ENCODE results near the gene CHCHD10. TPM values are rescaled to one million over a fixed set of nuclear protein-coding genes. Genes with fewer than 3 reads are reported as not detected.

The CHCHD10 gene
- total and polyA plus RNA-seq, 4 donors, result 13.4 to 784 (median 139) TPM

DNA sequence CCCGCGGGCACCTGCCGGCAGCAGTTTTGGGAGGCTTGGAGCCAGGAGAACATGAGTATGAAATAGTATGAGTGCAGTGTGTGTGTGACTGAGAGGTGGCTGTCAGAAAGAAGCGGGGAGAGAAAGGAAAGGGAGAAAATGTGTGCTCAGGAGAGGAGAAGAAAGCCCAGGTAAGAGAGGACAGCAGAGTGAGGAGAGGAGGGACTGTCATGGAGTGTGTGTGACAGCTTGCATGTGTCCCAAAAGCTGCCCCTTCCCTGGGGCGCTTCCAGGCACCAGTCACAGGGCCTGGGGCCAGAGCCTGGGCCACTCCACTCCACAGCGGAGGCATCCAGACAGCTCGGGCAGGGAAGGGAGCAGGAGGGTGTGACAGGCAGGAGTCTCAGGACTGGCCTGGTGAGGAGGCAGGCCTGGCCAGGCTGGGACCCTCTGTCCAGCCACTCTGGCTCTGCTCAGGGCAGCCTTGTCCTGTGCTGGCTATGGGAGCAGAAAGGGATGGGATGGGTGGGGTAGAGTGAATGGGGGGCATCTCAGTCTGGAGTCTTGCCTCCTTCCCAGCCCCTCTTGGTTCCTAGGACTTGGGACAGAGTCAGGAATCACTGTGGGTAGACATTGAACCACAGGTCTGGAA is 5.8 kb upstream of the CHCHD10 start:
- H3K4me1 ChIP-seq (ENCODE audit: control insufficient read depth in 4 of 4, insufficient read depth in 4 of 4, low read length in 3 of 4), result peaks cover 0 to 24% (median 15%) of the 10 kb centered on the region in 4 donors
- TF ChIP-seq, protein P1, sequence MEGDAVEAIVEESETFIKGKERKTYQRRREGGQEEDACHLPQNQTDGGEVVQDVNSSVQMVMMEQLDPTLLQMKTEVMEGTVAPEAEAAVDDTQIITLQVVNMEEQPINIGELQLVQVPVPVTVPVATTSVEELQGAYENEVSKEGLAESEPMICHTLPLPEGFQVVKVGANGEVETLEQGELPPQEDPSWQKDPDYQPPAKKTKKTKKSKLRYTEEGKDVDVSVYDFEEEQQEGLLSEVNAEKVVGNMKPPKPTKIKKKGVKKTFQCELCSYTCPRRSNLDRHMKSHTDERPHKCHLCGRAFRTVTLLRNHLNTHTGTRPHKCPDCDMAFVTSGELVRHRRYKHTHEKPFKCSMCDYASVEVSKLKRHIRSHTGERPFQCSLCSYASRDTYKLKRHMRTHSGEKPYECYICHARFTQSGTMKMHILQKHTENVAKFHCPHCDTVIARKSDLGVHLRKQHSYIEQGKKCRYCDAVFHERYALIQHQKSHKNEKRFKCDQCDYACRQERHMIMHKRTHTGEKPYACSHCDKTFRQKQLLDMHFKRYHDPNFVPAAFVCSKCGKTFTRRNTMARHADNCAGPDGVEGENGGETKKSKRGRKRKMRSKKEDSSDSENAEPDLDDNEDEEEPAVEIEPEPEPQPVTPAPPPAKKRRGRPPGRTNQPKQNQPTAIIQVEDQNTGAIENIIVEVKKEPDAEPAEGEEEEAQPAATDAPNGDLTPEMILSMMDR (IDR thresholded peaks at IDR 0.05; ENCODE audit: low read depth, low read length, missing input control), result no peak
- no peak for TF ChIP-seq JUND (IDR thresholded peaks at IDR 0.05)
- TF ChIP-seq TAF1 (conservative IDR thresholded peaks at IDR 0.05), result no peak
- TF ChIP-seq FOXA1 (IDR thresholded peaks at IDR 0.05), result no peak
- no peak for TF ChIP-seq NR2F2 (IDR thresholded peaks at IDR 0.05)
- no peak for TF ChIP-seq RXRA (IDR thresholded peaks at IDR 0.05)
- TF ChIP-seq, protein P2, sequence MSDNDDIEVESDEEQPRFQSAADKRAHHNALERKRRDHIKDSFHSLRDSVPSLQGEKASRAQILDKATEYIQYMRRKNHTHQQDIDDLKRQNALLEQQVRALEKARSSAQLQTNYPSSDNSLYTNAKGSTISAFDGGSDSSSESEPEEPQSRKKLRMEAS (IDR thresholded peaks at IDR 0.05), result no peak
- no peak for TF ChIP-seq GABPA (IDR thresholded peaks at IDR 0.05 in 1 of 2, conservative IDR thresholded peaks at IDR 0.05 in 1 of 2)
- H3K36me3 ChIP-seq (ENCODE audit: control insufficient read depth in 4 of 4, insufficient read depth in 3 of 4, low read depth in 1 of 4, low read length in 3 of 4), result no peaks in the 10 kb centered on the region
- DNase-seq (ENCODE audit: low spot score), result no peak
- H3K4me3 ChIP-seq (ENCODE audit: low read depth in 1 of 3, low read length in 3 of 3), result no peak overlapping the region
- no peaks in the 10 kb centered on the region for H3K27me3 ChIP-seq (ENCODE audit: control insufficient read depth in 4 of 4, insufficient read depth in 4 of 4, low read length in 3 of 4)
- no peak overlapping the region for H3K9ac ChIP-seq (ENCODE audit: low read depth in 1 of 2, low read length in 2 of 2)
- no peak overlapping the region for H3K27ac ChIP-seq (ENCODE audit: low read depth in 1 of 2, low read length in 2 of 2)
- H3K9me3 ChIP-seq (ENCODE audit: control insufficient read depth in 4 of 4, low read length in 3 of 4), result no peaks in the 10 kb centered on the region
- WGBS, result 78% methylated on average over 7 of the region's 7 CpGs

DNA sequence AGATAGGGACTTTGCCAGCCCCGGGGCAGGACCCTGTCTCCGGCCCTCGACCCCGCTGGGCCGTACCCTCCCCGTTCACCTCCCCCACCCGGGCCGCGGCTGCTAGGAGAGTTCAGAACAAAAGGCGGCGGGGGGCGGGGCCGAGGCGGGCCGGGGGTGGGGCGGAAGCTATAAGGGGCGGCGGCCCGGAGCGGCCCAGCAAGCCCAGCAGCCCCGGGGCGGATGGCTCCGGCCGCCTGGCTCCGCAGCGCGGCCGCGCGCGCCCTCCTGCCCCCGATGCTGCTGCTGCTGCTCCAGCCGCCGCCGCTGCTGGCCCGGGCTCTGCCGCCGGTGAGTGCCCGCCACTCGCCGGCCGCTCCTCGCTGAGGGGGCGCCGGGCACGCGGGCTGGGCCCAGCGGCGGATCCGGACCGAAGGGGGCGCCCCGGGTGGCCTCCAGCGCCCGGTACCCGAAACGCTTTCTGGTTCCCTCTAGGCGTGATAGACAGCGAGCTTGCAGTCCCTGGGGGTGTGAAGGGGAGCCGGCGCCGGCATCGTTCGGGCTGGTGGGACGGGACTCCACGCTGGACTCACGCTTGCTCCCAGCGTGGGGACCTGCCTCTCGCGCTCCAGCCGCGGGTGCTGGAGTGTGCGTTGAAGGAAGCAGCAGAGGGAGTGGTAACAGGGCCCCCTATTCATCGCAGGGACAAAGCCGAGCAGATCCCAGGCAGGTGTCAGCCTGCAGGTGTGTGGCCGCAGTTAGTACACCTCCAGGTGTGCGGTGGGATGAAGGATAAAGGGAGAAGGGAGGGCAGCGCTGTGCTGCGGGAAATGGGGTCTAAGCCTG is 5.1 kb upstream of the CHCHD10 start, which contains the start of gene MMP11:
TSS of gene MMP11 (plus strand) at position 201 of the 825 bp plus-strand sequence. CDS start at position 223, 22 bp downstream.
- no peaks in the 10 kb centered on the region for H3K9me3 ChIP-seq (ENCODE audit: control insufficient read depth in 4 of 4, low read length in 3 of 4)
- peak within 1 kb of the TSS in 1 of 3 donors; percentile 48 for H3K4me3 ChIP-seq (ENCODE audit: low read depth in 1 of 3, low read length in 3 of 3)
- TF ChIP-seq NR2F2 (IDR thresholded peaks at IDR 0.05) (no peak), FOXA1 (IDR thresholded peaks at IDR 0.05) (no peak), RAD21 (IDR thresholded peaks at IDR 0.05) (no peak), TAF1 (conservative IDR thresholded peaks at IDR 0.05) (no peak)
- TF ChIP-seq, protein P1 (IDR thresholded peaks at IDR 0.05; ENCODE audit: low read depth, low read length, missing input control), result no peak
- TF ChIP-seq, protein P2 (IDR thresholded peaks at IDR 0.05), result no peak
- no peaks in the 10 kb centered on the region for H3K36me3 ChIP-seq (ENCODE audit: control insufficient read depth in 4 of 4, insufficient read depth in 3 of 4, low read depth in 1 of 4, low read length in 3 of 4)
- peak; percentile 75 for DNase-seq (ENCODE audit: low spot score)
- no peak within 1 kb of the TSS for H3K9ac ChIP-seq (ENCODE audit: low read depth in 1 of 2, low read length in 2 of 2)
- H3K27me3 ChIP-seq (ENCODE audit: control insufficient read depth in 4 of 4, insufficient read depth in 4 of 4, low read length in 3 of 4), result no peaks in the 10 kb centered on the region
- WGBS, result 8% methylated on average over 79 of the region's 79 CpGs
- no peak within 1 kb of the TSS for H3K27ac ChIP-seq (ENCODE audit: low read depth in 1 of 2, low read length in 2 of 2)
- peaks cover 0 to 30% (median 17%) of the 10 kb centered on the region in 4 donors for H3K4me1 ChIP-seq (ENCODE audit: control insufficient read depth in 4 of 4, insufficient read depth in 4 of 4, low read length in 3 of 4)

DNA sequence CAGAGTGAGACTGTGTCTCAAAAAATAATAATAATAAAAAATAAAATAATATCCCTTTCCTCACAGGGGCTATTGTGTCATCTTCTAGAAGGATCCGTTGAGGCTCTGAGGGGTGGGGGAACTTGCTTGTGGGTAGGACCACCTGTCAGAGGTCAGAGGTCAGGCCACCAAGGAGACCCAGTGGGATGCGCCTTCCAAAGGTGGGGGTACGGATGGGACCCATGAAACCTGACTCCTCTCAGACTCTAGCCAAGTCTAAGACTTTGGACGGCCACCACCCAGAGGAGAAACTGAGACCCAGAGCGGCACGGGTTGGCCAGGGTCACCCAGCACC is 4.5 kb upstream of the CHCHD10 start:
- Histone ChIP-seq H3K27ac (ENCODE audit: low read depth in 1 of 2, low read length in 2 of 2) (no peak overlapping the region), H3K9me3 (ENCODE audit: control insufficient read depth in 4 of 4, low read length in 3 of 4) (no peaks in the 10 kb centered on the region), H3K4me3 (ENCODE audit: low read depth in 1 of 3, low read length in 3 of 3) (peak overlapping the region in 1 of 3 donors; percentile 48), H3K4me1 (ENCODE audit: control insufficient read depth in 4 of 4, insufficient read depth in 4 of 4, low read length in 3 of 4) (peaks cover 0 to 31% (median 17%) of the 10 kb centered on the region in 4 donors), H3K27me3 (ENCODE audit: control insufficient read depth in 4 of 4, insufficient read depth in 4 of 4, low read length in 3 of 4) (no peaks in the 10 kb centered on the region), H3K9ac (ENCODE audit: low read depth in 1 of 2, low read length in 2 of 2) (no peak overlapping the region), H3K36me3 (ENCODE audit: control insufficient read depth in 4 of 4, insufficient read depth in 3 of 4, low read depth in 1 of 4, low read length in 3 of 4) (no peaks in the 10 kb centered on the region)
- no peak for DNase-seq (ENCODE audit: low spot score)
- WGBS, result 26% methylated on average over 6 of the region's 6 CpGs
- TF ChIP-seq, protein P3, sequence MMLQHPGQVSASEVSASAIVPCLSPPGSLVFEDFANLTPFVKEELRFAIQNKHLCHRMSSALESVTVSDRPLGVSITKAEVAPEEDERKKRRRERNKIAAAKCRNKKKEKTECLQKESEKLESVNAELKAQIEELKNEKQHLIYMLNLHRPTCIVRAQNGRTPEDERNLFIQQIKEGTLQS (IDR thresholded peaks at IDR 0.05), result no peak
- no peak for TF ChIP-seq HNF4A (conservative IDR thresholded peaks at IDR 0.05)
- TF ChIP-seq HNF4G (IDR thresholded peaks at IDR 0.05), result no peak
- TF ChIP-seq, protein P1 (IDR thresholded peaks at IDR 0.05; ENCODE audit: low read depth, low read length, missing input control), result no peak
- TF ChIP-seq EGR1 (IDR thresholded peaks at IDR 0.05; ENCODE audit: low read depth in 2 of 2), result no peak
- TF ChIP-seq, protein P4, sequence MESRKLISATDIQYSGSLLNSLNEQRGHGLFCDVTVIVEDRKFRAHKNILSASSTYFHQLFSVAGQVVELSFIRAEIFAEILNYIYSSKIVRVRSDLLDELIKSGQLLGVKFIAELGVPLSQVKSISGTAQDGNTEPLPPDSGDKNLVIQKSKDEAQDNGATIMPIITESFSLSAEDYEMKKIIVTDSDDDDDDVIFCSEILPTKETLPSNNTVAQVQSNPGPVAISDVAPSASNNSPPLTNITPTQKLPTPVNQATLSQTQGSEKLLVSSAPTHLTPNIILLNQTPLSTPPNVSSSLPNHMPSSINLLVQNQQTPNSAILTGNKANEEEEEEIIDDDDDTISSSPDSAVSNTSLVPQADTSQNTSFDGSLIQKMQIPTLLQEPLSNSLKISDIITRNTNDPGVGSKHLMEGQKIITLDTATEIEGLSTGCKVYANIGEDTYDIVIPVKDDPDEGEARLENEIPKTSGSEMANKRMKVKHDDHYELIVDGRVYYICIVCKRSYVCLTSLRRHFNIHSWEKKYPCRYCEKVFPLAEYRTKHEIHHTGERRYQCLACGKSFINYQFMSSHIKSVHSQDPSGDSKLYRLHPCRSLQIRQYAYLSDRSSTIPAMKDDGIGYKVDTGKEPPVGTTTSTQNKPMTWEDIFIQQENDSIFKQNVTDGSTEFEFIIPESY (IDR thresholded peaks at IDR 0.05), result no peak
- no peak for TF ChIP-seq SP1 (IDR thresholded peaks at IDR 0.05)
- no peak for TF ChIP-seq RXRA (IDR thresholded peaks at IDR 0.05)
- no peak for TF ChIP-seq FOXA2 (IDR thresholded peaks at IDR 0.05)
